Activated CD4-positive, alpha-beta memory T cell treated with anti-CD3 and anti-CD28 coated beads for 36 hours (primary cell): ENCODE results near the gene PCDHA1. TPM values are rescaled to one million over a fixed set of nuclear protein-coding genes. Genes with fewer than 3 reads are reported as not detected.

Experiments used
- CTCF ChIA-PET: fragments of 350-600 bp; sonication (Branson Sonifier 250); formaldehyde crosslinking; loops from one replicate; lab custom pipeline; 2021; ENCODE audit warnings: antibody characterized with exemption, inconsistent platforms; lab: Charles Lee
- POLR2A ChIA-PET: fragments of 350-600 bp; sonication (Branson Sonifier 250); formaldehyde crosslinking; loops from one replicate; lab custom pipeline; 2021; ENCODE audit warnings: antibody characterized with exemption; lab: Charles Lee
- DNase-seq: peaks from one replicate; pipeline ENCODE4 v3.0.0-alpha.2; 2020
- H3K27ac Mint-ChIP-seq: one replicate; pipeline ENCODE4 v1.8.0; 2021; ENCODE audit warnings: mixed read lengths
- H3K27me3 Mint-ChIP-seq: one replicate; pipeline ENCODE4 v1.8.0; 2021; ENCODE audit warnings: mixed read lengths
- H3K36me3 Mint-ChIP-seq: one replicate; pipeline ENCODE4 v1.8.0; 2021; ENCODE audit warnings: mixed read lengths
- H3K4me1 Mint-ChIP-seq: one replicate; pipeline ENCODE4 v1.8.0; 2021; ENCODE audit warnings: low read depth, mixed read lengths
- H3K4me3 Mint-ChIP-seq: one replicate; pipeline ENCODE4 v1.8.0; 2021; ENCODE audit warnings: mild to moderate bottlenecking, mixed read lengths
- H3K9me3 Mint-ChIP-seq: one replicate; pipeline ENCODE4 v1.8.0; 2021; ENCODE audit warnings: mixed read lengths
- intact Hi-C: fragments of 100-400 bp; cut with micrococcal nuclease; formaldehyde crosslinking; loops from one replicate; pipeline ENCODE4 v1.15.1; 2023
- total RNA-seq, 2 experiments: library from RNA; stranded (reverse); gene quantifications; one replicate each; pipeline ENCODE4 v1.2.3, GENCODE V29; 2021

The PCDHA1 gene
- total RNA-seq, 2 experiments from 2014 or later: not detected

- Mint-ChIP-seq H3K27me3 (no peaks in the 10 kb centered on the region), H3K4me1 (no peaks in the 10 kb centered on the region), H3K4me3 (no peak overlapping the region), H3K36me3 (no peaks in the 10 kb centered on the region), H3K27ac (no peak overlapping the region), H3K9me3 (no peaks in the 10 kb centered on the region)
- ChIA-PET POLR2A (no interaction called here), CTCF (no interaction called here)
- intact Hi-C loops: no loop called here
- no peak for DNase-seq
Observed at GRCh38 chr5:141017943-141018342, 232.0 kb downstream of the PCDHA1 start.

DNA sequence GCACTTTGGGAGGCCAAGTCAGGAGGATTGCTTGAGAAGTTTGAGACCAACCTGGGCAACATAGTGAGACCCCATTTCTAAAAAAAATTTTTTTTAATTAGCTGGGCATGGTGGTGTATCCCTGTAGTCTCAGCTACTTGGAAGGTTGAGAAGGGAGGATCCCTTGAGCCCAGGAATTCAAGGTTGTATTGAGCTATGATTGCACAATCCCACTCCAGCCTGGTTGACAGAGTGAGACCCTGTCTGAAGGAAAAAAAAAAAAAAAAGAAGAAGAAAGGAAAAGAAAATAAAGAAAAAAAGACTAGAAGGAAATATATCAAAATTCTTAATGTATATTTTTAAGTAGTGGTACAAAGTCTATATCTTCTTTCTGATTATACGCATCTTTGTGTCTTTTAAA is 236.4 kb downstream of the PCDHA1 start:
- CTCF ChIA-PET: no interaction called here
- no peak for DNase-seq
- H3K27me3 Mint-ChIP-seq: no peaks in the 10 kb centered on the region
- no peak overlapping the region for H3K27ac Mint-ChIP-seq
- H3K4me1 Mint-ChIP-seq: no peaks in the 10 kb centered on the region
- no peaks in the 10 kb centered on the region for H3K36me3 Mint-ChIP-seq
- H3K4me3 Mint-ChIP-seq: no peak overlapping the region
- POLR2A ChIA-PET: no interaction called here
- H3K9me3 Mint-ChIP-seq: peaks cover 5% of the 10 kb centered on the region
- intact Hi-C loops: no loop called here

DNA sequence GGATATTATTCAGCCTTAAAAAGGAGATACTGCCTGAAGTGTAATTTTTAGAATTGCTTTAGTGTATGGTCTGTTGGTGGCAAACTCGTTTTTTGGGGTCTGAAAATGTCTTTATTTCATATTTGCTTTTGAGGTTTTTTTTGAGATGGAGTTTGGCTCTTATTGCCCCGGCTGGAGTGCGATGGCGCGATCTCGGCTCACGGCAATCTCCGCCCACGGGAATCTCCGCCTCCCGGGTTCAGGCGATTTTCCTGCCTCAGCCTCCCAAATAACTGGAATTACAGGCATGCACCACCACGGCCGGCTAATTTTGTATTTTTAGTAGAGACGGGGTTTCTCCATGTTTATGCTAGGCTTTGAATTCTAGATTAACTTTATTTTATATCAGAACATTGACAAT is 245.1 kb downstream of the PCDHA1 start:
- ChIA-PET POLR2A (no interaction called here), CTCF (no interaction called here)
- H3K9me3 Mint-ChIP-seq: no peaks in the 10 kb centered on the region
- H3K4me3 Mint-ChIP-seq: no peak overlapping the region
- no peaks in the 10 kb centered on the region for H3K4me1 Mint-ChIP-seq
- DNase-seq: no peak
- no peaks in the 10 kb centered on the region for H3K36me3 Mint-ChIP-seq
- H3K27ac Mint-ChIP-seq: no peak overlapping the region
- H3K27me3 Mint-ChIP-seq: peaks cover 2% of the 10 kb centered on the region
- intact Hi-C loops: no loop called here

DNA sequence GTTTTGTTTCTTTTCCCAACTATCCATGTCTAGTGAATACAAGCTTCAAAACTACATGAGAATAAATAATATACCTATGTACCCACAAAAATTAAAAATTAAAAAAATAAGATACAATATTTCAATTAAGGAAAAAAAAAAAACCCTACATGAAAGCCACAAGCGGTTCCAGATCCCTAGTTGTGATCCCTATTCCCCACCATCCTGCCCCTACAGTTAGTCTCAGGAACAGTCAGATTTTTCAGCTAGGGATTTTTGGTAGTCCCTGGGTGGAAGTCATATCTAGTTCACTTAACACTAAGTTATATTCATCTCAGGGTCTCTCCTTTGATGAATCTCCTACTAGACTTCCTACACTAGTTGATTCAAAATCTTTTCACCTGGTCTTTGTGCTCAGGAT is 246.7 kb downstream of the PCDHA1 start:
- DNase-seq: no peak
- no peaks in the 10 kb centered on the region for H3K36me3 Mint-ChIP-seq
- intact Hi-C loops: no loop called here
- H3K9me3 Mint-ChIP-seq: no peaks in the 10 kb centered on the region
- no peaks in the 10 kb centered on the region for H3K4me1 Mint-ChIP-seq
- peaks cover 2% of the 10 kb centered on the region for H3K27me3 Mint-ChIP-seq
- no peak overlapping the region for H3K4me3 Mint-ChIP-seq
- ChIA-PET CTCF (interaction anchor here (0.8 kb wide), 1 partner anchor 8 kb away, joined by 3 read pairs; no protein-coding TSS in a partner anchor), POLR2A (no interaction called here)
- H3K27ac Mint-ChIP-seq: no peak overlapping the region

DNA sequence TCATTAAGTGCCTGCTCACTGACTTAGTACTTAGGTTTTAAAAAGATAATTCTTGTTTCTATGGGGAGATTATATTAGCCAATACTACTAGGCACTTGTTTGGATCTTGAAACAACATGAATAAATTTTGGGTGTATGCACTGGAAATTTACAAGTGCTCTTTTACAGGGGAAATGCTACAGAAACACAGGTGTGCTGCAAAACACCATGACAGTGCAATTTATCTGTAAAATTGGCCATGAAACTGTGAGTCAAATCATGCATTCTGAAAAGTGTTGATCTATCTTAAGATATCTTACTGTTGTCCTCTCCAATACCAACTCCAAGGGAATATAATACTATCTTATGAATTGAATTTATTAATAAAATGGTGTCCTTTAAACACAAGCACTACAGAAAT is 253.1 kb downstream of the PCDHA1 start:
- Mint-ChIP-seq H3K27me3 (peaks cover 4% of the 10 kb centered on the region), H3K36me3 (no peaks in the 10 kb centered on the region), H3K9me3 (no peaks in the 10 kb centered on the region), H3K4me3 (no peak overlapping the region), H3K27ac (no peak overlapping the region), H3K4me1 (no peaks in the 10 kb centered on the region)
- intact Hi-C loops: no loop called here
- ChIA-PET CTCF (no interaction called here), POLR2A (no interaction called here)
- DNase-seq: no peak

- no peak for DNase-seq
- CTCF ChIA-PET: no interaction called here
- Mint-ChIP-seq H3K9me3 (no peaks in the 10 kb centered on the region), H3K4me1 (no peaks in the 10 kb centered on the region), H3K36me3 (no peaks in the 10 kb centered on the region), H3K4me3 (no peak overlapping the region), H3K27me3 (peaks cover 6% of the 10 kb centered on the region), H3K27ac (no peak overlapping the region)
- intact Hi-C loops: no loop called here
- POLR2A ChIA-PET: no interaction called here
Observed at GRCh38 chr5:141039517-141039916, 253.6 kb downstream of the PCDHA1 start.

DNA sequence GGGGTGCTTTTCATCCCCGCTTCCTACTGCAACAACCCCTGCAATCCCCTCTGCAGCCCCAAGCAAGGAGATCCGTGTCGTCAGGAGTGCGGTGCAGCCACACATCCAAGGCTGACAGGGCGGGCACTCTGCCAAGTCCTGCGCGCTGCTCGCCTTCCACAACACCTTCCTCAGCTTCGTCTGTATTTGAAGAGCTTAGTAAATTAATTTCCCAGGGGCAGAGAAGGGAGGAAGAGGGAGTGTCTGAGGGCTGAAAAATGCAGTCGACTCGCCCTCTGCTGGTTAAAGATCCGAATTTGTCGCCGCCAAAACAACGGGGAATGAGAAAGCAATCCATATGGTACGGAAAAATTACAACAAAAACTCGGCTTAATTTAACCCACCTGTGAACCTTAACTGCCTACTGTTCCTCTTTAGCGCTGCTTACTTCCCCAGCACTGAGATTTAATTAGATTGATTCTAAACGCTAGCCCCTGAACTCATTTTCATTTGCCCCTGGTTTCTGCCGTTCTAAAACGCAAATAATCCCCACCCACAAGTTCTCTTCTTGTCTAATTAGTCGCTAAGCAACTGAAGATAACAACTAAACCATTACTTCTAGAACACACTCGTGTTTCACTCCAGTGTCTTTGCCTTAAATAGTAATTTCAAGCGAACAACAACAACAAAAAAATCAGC is 254.3 kb downstream of the PCDHA1 start:
- CTCF ChIA-PET: interaction anchor here (1.1 kb wide), 1 partner anchor 54 kb away, joined by 4 read pairs; the partner anchor contains the start of gene PCDHB2
- POLR2A ChIA-PET: no interaction called here
- Mint-ChIP-seq H3K27me3 (peaks cover 10% of the 10 kb centered on the region), H3K36me3 (no peaks in the 10 kb centered on the region), H3K27ac (no peak overlapping the region), H3K4me3 (no peak overlapping the region), H3K4me1 (no peaks in the 10 kb centered on the region), H3K9me3 (no peaks in the 10 kb centered on the region)
- no peak for DNase-seq
- intact Hi-C loops: loop anchor here (5.0 kb wide), 1 partner anchor 113 kb away; the partner anchor contains the start of gene PCDHAC1

- Mint-ChIP-seq H3K4me3 (no peak overlapping the region), H3K27ac (no peak overlapping the region), H3K4me1 (no peaks in the 10 kb centered on the region), H3K27me3 (peaks cover 9% of the 10 kb centered on the region), H3K9me3 (no peaks in the 10 kb centered on the region), H3K36me3 (no peaks in the 10 kb centered on the region)
- CTCF ChIA-PET: interaction anchor here (0.8 to 1.1 kb wide), 2 partner anchors 8 to 53 kb away, joined by 3 to 4 read pairs; partner anchors contain the start of gene PCDHB2
- intact Hi-C loops: loop anchor here (5.0 kb wide), 1 partner anchor 114 kb away; the partner anchor contains the start of gene PCDHAC1
- peak; percentile 83 for DNase-seq
- POLR2A ChIA-PET: no interaction called here
Observed at GRCh38 chr5:141040771-141041426, 255.0 kb downstream of the PCDHA1 start.

DNA sequence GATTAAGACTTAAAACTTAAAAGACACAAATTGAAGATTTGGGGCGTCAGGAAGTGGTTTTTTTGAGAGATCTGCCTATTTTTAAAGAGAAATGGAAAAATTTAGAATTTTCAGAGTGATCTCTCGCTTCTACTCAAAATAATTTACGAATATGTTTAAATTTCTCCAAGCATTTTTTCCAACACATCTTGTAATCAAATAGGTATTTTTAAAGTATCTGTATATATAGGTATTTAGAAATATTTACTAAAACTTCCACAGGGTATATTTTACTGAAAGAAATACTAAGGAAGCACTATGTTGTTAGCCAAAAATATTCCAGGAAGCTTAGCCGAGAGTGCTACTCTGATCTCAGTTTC is 255.5 kb downstream of the PCDHA1 start:
- ChIA-PET CTCF (interaction anchor here (0.8 to 1.6 kb wide), 3 partner anchors 8 to 115 kb away, joined by 3 to 4 read pairs (median 4); partner anchors contain the start of genes PCDHAC1 and PCDHB2), POLR2A (no interaction called here)
- no peaks in the 10 kb centered on the region for H3K9me3 Mint-ChIP-seq
- H3K36me3 Mint-ChIP-seq: no peaks in the 10 kb centered on the region
- no peaks in the 10 kb centered on the region for H3K4me1 Mint-ChIP-seq
- no peak for DNase-seq
- peaks cover 10% of the 10 kb centered on the region for H3K27me3 Mint-ChIP-seq
- H3K4me3 Mint-ChIP-seq: no peak overlapping the region
- intact Hi-C loops: loop anchor here (5.0 kb wide), 1 partner anchor 114 kb away; the partner anchor contains the start of gene PCDHAC1
- H3K27ac Mint-ChIP-seq: no peak overlapping the region

GRCh38 chr5:141042555-141042954 is 256.6 kb downstream of the PCDHA1 start:
- ChIA-PET POLR2A (no interaction called here), CTCF (interaction anchor here (0.8 to 1.6 kb wide), 2 partner anchors 116 to 167 kb away, joined by 3 to 4 read pairs; partner anchors contain the start of gene PCDHAC1)
- no peaks in the 10 kb centered on the region for H3K9me3 Mint-ChIP-seq

GRCh38 chr5:141050622-141051520 is 264.9 kb downstream of the PCDHA1 start, which contains the start of gene PCDHB1:
TSS of gene PCDHB1 (plus strand) at chr5:141051374. CDS start at chr5:141051471, 97 bp downstream.
- no peak for DNase-seq
- no peaks in the 10 kb centered on the region for H3K9me3 Mint-ChIP-seq
- no peak within 1 kb of the TSS for H3K27ac Mint-ChIP-seq
- H3K4me3 Mint-ChIP-seq: no peak within 1 kb of the TSS
- intact Hi-C loops: no loop called here
- peaks cover 29% of the 10 kb centered on the region for H3K27me3 Mint-ChIP-seq
- POLR2A ChIA-PET: no interaction called here
- CTCF ChIA-PET: no interaction called here
- H3K4me1 Mint-ChIP-seq: peaks cover 7% of the 10 kb centered on the region
- no peaks in the 10 kb centered on the region for H3K36me3 Mint-ChIP-seq

More at GRCh38 chr5:141042555-141042954, 256.6 kb downstream of the PCDHA1 start:
- Mint-ChIP-seq H3K27ac (no peak overlapping the region), H3K36me3 (no peaks in the 10 kb centered on the region), H3K4me3 (no peak overlapping the region), H3K27me3 (peaks cover 15% of the 10 kb centered on the region), H3K4me1 (no peaks in the 10 kb centered on the region)
- intact Hi-C loops: loop anchor here (5.0 kb wide), 1 partner anchor 115 kb away; the partner anchor contains the start of gene PCDHAC1
- no peak for DNase-seq

- intact Hi-C loops: no loop called here
Observed at GRCh38 chr5:141051521-141051866, 265.6 kb downstream of the PCDHA1 start.

More at GRCh38 chr5:141051521-141051866, 265.6 kb downstream of the PCDHA1 start:
- no peak overlapping the region for H3K4me3 Mint-ChIP-seq
- no peaks in the 10 kb centered on the region for H3K36me3 Mint-ChIP-seq
- no peak for DNase-seq
- H3K4me1 Mint-ChIP-seq: peaks cover 7% of the 10 kb centered on the region
- H3K9me3 Mint-ChIP-seq: no peaks in the 10 kb centered on the region
- H3K27ac Mint-ChIP-seq: no peak overlapping the region
- H3K27me3 Mint-ChIP-seq: peaks cover 25% of the 10 kb centered on the region
- CTCF ChIA-PET: no interaction called here
- POLR2A ChIA-PET: no interaction called here
